Gastrocnemius medialis (tissue), 4 donors: ENCODE results near the gene NLRC5. TPM values are rescaled to one million over a fixed set of nuclear protein-coding genes. Genes with fewer than 3 reads are reported as not detected.

Experiments
- ATAC-seq, 2 donors: fragments of 150-250 bp; one replicate each; pipeline ENCODE4 v1.9.1; 2016
- DNase-seq, 2 donors: peaks; one replicate each; pipeline ENCODE4 v3.0.0-alpha.2; 2019
- H3K27ac ChIP-seq, 4 donors: fragments of 200-600 bp; sonication (generic); 1 replicate in 1 of 4; 2 replicates in 3 of 4; pipeline ENCODE4 v1.5.1; 2016 to 2018; ENCODE audit warnings: mild to moderate bottlenecking in 2 of 4, moderate library complexity in 1 of 4
- H3K27me3 ChIP-seq, 3 donors: fragments of 200-600 bp; sonication (generic) in 2 of 3; 1 replicate in 1 of 3; 2 replicates in 2 of 3; pipeline versions ENCODE4 v1.5.1 to v1.6.0; 2016 to 2019; ENCODE audit warnings: mild to moderate bottlenecking in 1 of 3, moderate library complexity in 1 of 3
- H3K36me3 ChIP-seq, 2 donors: fragments of 200-600 bp; sonication (generic) in 1 of 2; one replicate each; pipeline ENCODE4 v1.5.1; 2017 to 2018
- H3K4me1 ChIP-seq, 2 donors: fragments of 200-600 bp; sonication (generic) in 1 of 2; one replicate each; pipeline ENCODE4 v1.5.1; 2016 to 2017; ENCODE audit warnings: mild to moderate bottlenecking in 2 of 2
- H3K4me3 ChIP-seq, 4 donors: fragments of 200-600 bp; sonication (generic) in 3 of 4; 1 replicate in 1 of 4; 2 replicates in 3 of 4; pipeline ENCODE4 v1.5.1; 2016 to 2019; ENCODE audit warnings: mild to moderate bottlenecking in 2 of 4
- H3K9me3 ChIP-seq, 3 donors: fragments of 200-600 bp; sonication (generic) in 2 of 3; 1 replicate in 1 of 3; 2 replicates in 2 of 3; pipeline ENCODE4 v1.5.1; 2016 to 2019
- POLR2A ChIP-seq, 2 donors: fragments of 450-650 bp; IDR thresholded peaks; one replicate each; pipeline ENCODE4 v1.6.1; 2017; ENCODE audit warnings: antibody characterized with exemption in 2 of 2, mild to moderate bottlenecking in 2 of 2, moderate library complexity in 2 of 2
- in situ Hi-C, 4 donors: fragments of 200-750 bp; cut with MboI; loops; one replicate each; pipeline versions ENCODE4 v1.15.0 to v1.8.0; 2017; ENCODE audit warnings: low sequenced_read_pairs in 4 of 4
- intact Hi-C: fragments of 100-400 bp; cut with DNase I; formaldehyde crosslinking; loops from one replicate; pipeline ENCODE4 v1.15.1; 2023; ENCODE audit warnings: low total_unique reads
- total RNA-seq, 4 donors: library from RNA; depleted of rRNA; stranded (reverse); fragments of >200 nt; gene quantifications; one replicate each; pipeline versions ENCODE4 v1.1.0 to v1.2.3, GENCODE V29; 2016
- TF ChIP-seq, protein P1 (sequence below), 5 experiments: fragments of 450-650 bp in 3 of 5; fragments of 200-600 bp in 2 of 5; sonication (generic) in 2 of 5; IDR thresholded peaks in 4 of 5; conservative IDR thresholded peaks in 1 of 5; 1 replicate in 4 of 5; 2 replicates in 1 of 5; pipeline ENCODE4 v1.5.1; 2016 to 2019; ENCODE audit warnings: antibody characterized with exemption in 5 of 5, mild to moderate bottlenecking in 3 of 5, moderate library complexity in 3 of 5

The NLRC5 gene
- total RNA-seq, 4 donors from 2014 or later: 2.5 to 9.4 (median 5.1) TPM

DNA sequence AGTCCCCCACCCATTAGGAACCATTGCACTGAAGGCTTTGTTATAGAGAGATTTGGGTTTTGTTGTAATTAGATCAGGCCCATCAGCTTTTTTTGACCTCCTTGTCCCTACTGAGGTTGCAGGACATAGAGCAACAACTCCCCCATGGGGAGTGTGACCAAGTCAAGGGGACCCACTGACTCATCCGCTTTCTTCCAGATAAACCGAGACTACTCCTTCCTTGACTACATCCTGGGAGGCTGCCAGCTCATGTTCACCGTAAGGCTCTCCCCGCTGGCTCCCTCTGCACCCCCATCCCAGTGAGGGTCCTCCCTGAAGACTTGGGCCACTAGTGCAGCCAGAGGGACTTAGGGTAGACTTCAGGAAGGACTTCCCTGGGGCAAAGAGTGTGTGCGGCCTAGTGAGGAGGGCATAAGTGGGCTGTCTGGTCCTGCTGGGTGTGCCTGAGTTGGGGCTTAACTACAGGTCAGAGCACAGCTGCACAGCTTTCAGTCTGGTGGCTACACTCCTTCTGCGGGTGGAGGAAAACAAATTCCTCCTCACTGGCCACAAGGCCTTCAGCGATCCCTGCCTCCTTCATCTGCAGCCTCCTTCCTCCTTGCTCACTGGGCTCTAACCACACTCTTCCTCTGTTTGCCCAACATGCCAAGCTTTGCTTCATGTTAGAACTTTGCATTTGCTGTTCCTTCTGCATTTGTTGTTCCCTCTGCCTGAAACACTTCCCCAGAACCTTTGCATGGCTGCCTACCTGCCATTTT, 134.0 kb downstream of the NLRC5 start:
- H3K27ac ChIP-seq: no peak overlapping the region
- H3K4me1 ChIP-seq: no peaks in the 10 kb centered on the region
- peaks cover 0 to 21% of the 10 kb centered on the region in 2 donors for H3K36me3 ChIP-seq
- no peaks in the 10 kb centered on the region for H3K9me3 ChIP-seq
- in situ Hi-C loops (no loop called here), intact Hi-C loops (no loop called here)
- ATAC-seq (no peak), DNase-seq (no peak)
- no peak overlapping the region for H3K4me3 ChIP-seq
- TF ChIP-seq, protein P1, sequence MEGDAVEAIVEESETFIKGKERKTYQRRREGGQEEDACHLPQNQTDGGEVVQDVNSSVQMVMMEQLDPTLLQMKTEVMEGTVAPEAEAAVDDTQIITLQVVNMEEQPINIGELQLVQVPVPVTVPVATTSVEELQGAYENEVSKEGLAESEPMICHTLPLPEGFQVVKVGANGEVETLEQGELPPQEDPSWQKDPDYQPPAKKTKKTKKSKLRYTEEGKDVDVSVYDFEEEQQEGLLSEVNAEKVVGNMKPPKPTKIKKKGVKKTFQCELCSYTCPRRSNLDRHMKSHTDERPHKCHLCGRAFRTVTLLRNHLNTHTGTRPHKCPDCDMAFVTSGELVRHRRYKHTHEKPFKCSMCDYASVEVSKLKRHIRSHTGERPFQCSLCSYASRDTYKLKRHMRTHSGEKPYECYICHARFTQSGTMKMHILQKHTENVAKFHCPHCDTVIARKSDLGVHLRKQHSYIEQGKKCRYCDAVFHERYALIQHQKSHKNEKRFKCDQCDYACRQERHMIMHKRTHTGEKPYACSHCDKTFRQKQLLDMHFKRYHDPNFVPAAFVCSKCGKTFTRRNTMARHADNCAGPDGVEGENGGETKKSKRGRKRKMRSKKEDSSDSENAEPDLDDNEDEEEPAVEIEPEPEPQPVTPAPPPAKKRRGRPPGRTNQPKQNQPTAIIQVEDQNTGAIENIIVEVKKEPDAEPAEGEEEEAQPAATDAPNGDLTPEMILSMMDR (IDR thresholded peaks at IDR 0.05 in 4 of 5, conservative IDR thresholded peaks at IDR 0.05 in 1 of 5): no peak
- TF ChIP-seq POLR2A (IDR thresholded peaks at IDR 0.05): no peak
- H3K27me3 ChIP-seq: no peaks in the 10 kb centered on the region

GRCh38 chr16:57123974-57124674, 134.8 kb downstream of the NLRC5 start:
- intact Hi-C loops (no loop called here), in situ Hi-C loops (no loop called here)
- Histone ChIP-seq H3K27me3 (no peaks in the 10 kb centered on the region), H3K4me3 (no peak overlapping the region), H3K9me3 (no peaks in the 10 kb centered on the region), H3K36me3 (peaks cover 0 to 22% of the 10 kb centered on the region in 2 donors), H3K4me1 (no peaks in the 10 kb centered on the region), H3K27ac (no peak overlapping the region)
- no peak for ATAC-seq
- DNase-seq: no peak
- TF ChIP-seq, protein P1 (IDR thresholded peaks at IDR 0.05 in 4 of 5, conservative IDR thresholded peaks at IDR 0.05 in 1 of 5): no peak
- TF ChIP-seq POLR2A (IDR thresholded peaks at IDR 0.05): no peak

GRCh38 chr16:57125376-57125775, 136.0 kb downstream of the NLRC5 start:
- ATAC-seq: no peak
- in situ Hi-C loops (no loop called here), intact Hi-C loops (no loop called here)
- TF ChIP-seq POLR2A (IDR thresholded peaks at IDR 0.05): no peak
- TF ChIP-seq, protein P1 (IDR thresholded peaks at IDR 0.05 in 4 of 5, conservative IDR thresholded peaks at IDR 0.05 in 1 of 5): no peak
- Histone ChIP-seq H3K27me3 (no peaks in the 10 kb centered on the region), H3K36me3 (peaks cover 0 to 16% of the 10 kb centered on the region in 2 donors), H3K9me3 (no peaks in the 10 kb centered on the region), H3K4me1 (no peaks in the 10 kb centered on the region), H3K4me3 (no peak overlapping the region), H3K27ac (no peak overlapping the region)
- no peak for DNase-seq

DNA sequence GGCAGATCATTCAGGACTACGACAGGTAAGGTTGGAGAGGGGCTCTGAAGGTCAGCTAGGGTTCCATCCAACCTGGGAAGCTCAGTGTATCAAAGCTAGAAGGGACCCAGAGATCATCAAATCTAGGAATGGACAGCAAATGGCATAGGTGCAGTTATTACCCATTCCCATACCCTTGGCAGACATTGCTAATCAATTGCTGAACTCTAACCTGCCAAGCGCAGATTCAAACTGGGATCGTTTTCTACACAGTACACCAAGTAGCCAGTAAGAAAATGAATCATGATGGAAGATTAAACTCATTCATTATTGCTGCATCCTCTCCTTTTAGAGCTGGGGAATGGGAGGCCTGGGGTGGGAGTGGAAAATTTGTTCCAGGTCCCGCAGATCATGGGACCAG, 136.6 kb downstream of the NLRC5 start:
- Histone ChIP-seq H3K4me1 (no peaks in the 10 kb centered on the region), H3K36me3 (peaks cover 0 to 13% of the 10 kb centered on the region in 2 donors), H3K27me3 (no peaks in the 10 kb centered on the region), H3K4me3 (no peak overlapping the region), H3K9me3 (no peaks in the 10 kb centered on the region), H3K27ac (no peak overlapping the region)
- no peak for TF ChIP-seq POLR2A (IDR thresholded peaks at IDR 0.05)
- TF ChIP-seq, protein P1 (IDR thresholded peaks at IDR 0.05 in 4 of 5, conservative IDR thresholded peaks at IDR 0.05 in 1 of 5): no peak
- in situ Hi-C loops (no loop called here), intact Hi-C loops (no loop called here)
- DNase-seq (no peak), ATAC-seq (no peak)
